Measurements from ENCODE around the gene C12orf75. TPM values are rescaled to one million over a fixed set of nuclear protein-coding genes. Genes with fewer than 3 reads are reported as not detected.

The C12orf75 gene
- total RNA-seq, 6 experiments from 2014 or later = 1.3 to 5.5 (median 2.7) TPM

GRCh38 chr12:105352940-105353635, 22.6 kb downstream of the C12orf75 start:
- intact Hi-C loops (cut with DNase I) = no loop called here

GRCh38 chr12:105355752-105356151, 25.3 kb downstream of the C12orf75 start:
- Histone ChIP-seq H3K4me1 (peaks cover 0 to 9% (median 0%) of the 10 kb centered on the region in 4 donors), H3K27me3 (no peaks in the 10 kb centered on the region), H3K36me3 (no peaks in the 10 kb centered on the region), H3K4me3 (no peak overlapping the region), H3K9me3 (no peaks in the 10 kb centered on the region), H3K27ac (no peak overlapping the region)
- ATAC-seq = no peak
- TF ChIP-seq POLR2A (IDR thresholded peaks at IDR 0.05) = no peak
- TF ChIP-seq CTCF (IDR thresholded peaks at IDR 0.05) = no peak
- intact Hi-C loops (cut with DNase I) = no loop called here
- DNase-seq = no peak

More at GRCh38 chr12:105352940-105353635, 22.6 kb downstream of the C12orf75 start:
- no peak overlapping the region for H3K4me3 ChIP-seq
- ATAC-seq (peak; percentile 91 to 94 (median 94)), DNase-seq (peak in 1 of 3 donors; percentile 62)
- no peaks in the 10 kb centered on the region for H3K27me3 ChIP-seq
- peaks cover 0 to 9% (median 0%) of the 10 kb centered on the region in 4 donors for H3K4me1 ChIP-seq
- WGBS (ENCODE audit: insufficient coverage, low coverage, low lambda C conversion rate, missing lambda C conversion rate) = 60% methylated on average over 9 of the region's 9 CpGs
- no peaks in the 10 kb centered on the region for H3K9me3 ChIP-seq
- no peak overlapping the region for H3K27ac ChIP-seq
- TF ChIP-seq POLR2A (IDR thresholded peaks at IDR 0.05) (no peak), CTCF (IDR thresholded peaks at IDR 0.05) (no peak)
- H3K36me3 ChIP-seq = no peaks in the 10 kb centered on the region

GRCh38 chr12:105357162-105357691, 26.7 kb downstream of the C12orf75 start:
- H3K4me1 ChIP-seq = peaks cover 0 to 9% (median 0%) of the 10 kb centered on the region in 4 donors
- intact Hi-C loops (cut with DNase I) = no loop called here
- no peak for TF ChIP-seq POLR2A (IDR thresholded peaks at IDR 0.05)
- no peak for TF ChIP-seq CTCF (IDR thresholded peaks at IDR 0.05)
- ATAC-seq (no peak), DNase-seq (no peak)
- no peak overlapping the region for H3K4me3 ChIP-seq
- WGBS (ENCODE audit: insufficient coverage, low coverage, low lambda C conversion rate, missing lambda C conversion rate) = 64% methylated on average over 6 of the region's 6 CpGs
- no peaks in the 10 kb centered on the region for H3K36me3 ChIP-seq
- H3K27me3 ChIP-seq = no peaks in the 10 kb centered on the region
- no peaks in the 10 kb centered on the region for H3K9me3 ChIP-seq
- no peak overlapping the region for H3K27ac ChIP-seq

- WGBS (ENCODE audit: insufficient coverage, low coverage, low lambda C conversion rate, missing lambda C conversion rate) = 69% methylated on average over 7 of the region's 7 CpGs
- TF ChIP-seq CTCF (IDR thresholded peaks at IDR 0.05) (no peak), POLR2A (IDR thresholded peaks at IDR 0.05) (no peak)
- ATAC-seq (peak in 3 of 4 donors; percentile 48 to 63 (median 49)), DNase-seq (no peak)
- H3K4me1 ChIP-seq = no peaks in the 10 kb centered on the region
- intact Hi-C loops (cut with DNase I) = no loop called here
- H3K27me3 ChIP-seq = no peaks in the 10 kb centered on the region
- H3K9me3 ChIP-seq = no peaks in the 10 kb centered on the region
- H3K36me3 ChIP-seq = no peaks in the 10 kb centered on the region
- H3K4me3 ChIP-seq = no peak overlapping the region
- no peak overlapping the region for H3K27ac ChIP-seq
Observed at GRCh38 chr12:105358789-105359188, 28.3 kb downstream of the C12orf75 start.
